Hepatocyte (in vitro differentiated cells): ENCODE results near the gene PMS1. TPM values are rescaled to one million over a fixed set of nuclear protein-coding genes. Genes with fewer than 3 reads are reported as not detected.

Source experiments
- DNase-seq: peaks from one replicate; pipeline ENCODE4 v3.0.0-alpha.2; 2016; ENCODE audit warnings: low spot score
- H2AFZ ChIP-seq: fragments of 200-600 bp; sonication (generic); 2 replicates; pipeline ENCODE4 v1.6.0; 2016; ENCODE audit warnings: antibody characterized with exemption, mild to moderate bottlenecking
- H3K27ac ChIP-seq: fragments of 200-600 bp; sonication (generic); 2 replicates; pipeline ENCODE4 v1.5.1; 2016; ENCODE audit warnings: mild to moderate bottlenecking
- H3K27me3 ChIP-seq: fragments of 200-600 bp; sonication (generic); 2 replicates; pipeline ENCODE4 v1.6.1; 2016
- H3K36me3 ChIP-seq: fragments of 200-600 bp; sonication (generic); replicated peaks from 2 replicates; pipeline ENCODE4 v1.5.1; 2016; ENCODE audit warnings: low read depth; ENCODE audit not compliant: insufficient read depth
- H3K4me1 ChIP-seq: fragments of 200-600 bp; sonication (generic); 2 replicates; pipeline ENCODE4 v1.5.1; 2016; ENCODE audit warnings: mild to moderate bottlenecking, moderate library complexity; ENCODE audit not compliant: insufficient read depth
- H3K4me2 ChIP-seq: fragments of 200-600 bp; sonication (generic); 2 replicates; pipeline ENCODE4 v1.6.0; 2016
- H3K4me3 ChIP-seq: fragments of 200-600 bp; sonication (generic); 2 replicates; pipeline ENCODE4 v1.5.1; 2016; ENCODE audit warnings: mild to moderate bottlenecking
- H3K79me2 ChIP-seq: fragments of 200-600 bp; sonication (generic); 2 replicates; pipeline ENCODE4 v1.6.0; 2017; ENCODE audit warnings: mild to moderate bottlenecking
- H3K9me2 ChIP-seq: fragments of 200-600 bp; sonication (generic); replicated peaks from 2 replicates; pipeline ENCODE4 v1.6.0; 2017; ENCODE audit warnings: mild to moderate bottlenecking; ENCODE audit not compliant: insufficient read depth
- H3K9me3 ChIP-seq: fragments of 200-600 bp; sonication (generic); 2 replicates; pipeline ENCODE4 v1.5.1; 2016; ENCODE audit warnings: low read depth, mild to moderate bottlenecking
- H4K20me1 ChIP-seq: fragments of 200-600 bp; sonication (generic); 2 replicates; pipeline ENCODE4 v1.6.0; 2016; ENCODE audit warnings: mild to moderate bottlenecking; ENCODE audit not compliant: insufficient read depth, poor library complexity, severe bottlenecking
- EZH2 ChIP-seq: fragments of 200-600 bp; sonication (generic); IDR thresholded peaks from 2 replicates; pipeline ENCODE4 v1.6.1; 2016; ENCODE audit warnings: antibody characterized with exemption, mild to moderate bottlenecking, borderline replicate concordance
- EZH2phosphoT487 ChIP-seq: fragments of 200-600 bp; sonication (generic); IDR thresholded peaks from one replicate; pipeline ENCODE4 v1.6.1; 2018; ENCODE audit warnings: antibody characterized with exemption, mild to moderate bottlenecking, low read depth, moderate library complexity; ENCODE audit not compliant: unreplicated experiment, severe bottlenecking
- WGBS: methylation state at CpG from one replicate; pipeline ENCODE4 v1.1.6; 2016; ENCODE audit warnings: low lambda C conversion rate; ENCODE audit errors: missing lambda C conversion rate; 5-methylcytosine and 5-hydroxymethylcytosine counted together
- polyA plus RNA-seq: library from polyadenylated mRNA; unstranded; fragments of >200 nt; fragmentation: Nextera tagmentation; extraction: Ambion mirVana; gene quantifications from 2 replicates; pipeline ENCODE4 v1.2.1, GENCODE V29; 2016
- total RNA-seq: library from RNA; depleted of rRNA; stranded (reverse); fragments of >200 nt; gene quantifications from 2 replicates; pipeline ENCODE4 v1.2.3, GENCODE V29; 2014
- TF ChIP-seq, protein P1 (sequence below): fragments of 200-600 bp; sonication (generic); IDR thresholded peaks from 2 replicates; pipeline ENCODE4 v1.5.1; 2016; ENCODE audit warnings: antibody characterized with exemption, mild to moderate bottlenecking; ENCODE audit not compliant: poor library complexity

Gene PMS1
- total and polyA plus RNA-seq, 2 experiments from 2014 or later, result 13.1 to 14.6 TPM

- H3K36me3 ChIP-seq, result no peaks in the 10 kb centered on the region
These were observed 64.0 kb downstream of the PMS1 start for GRCh38 chr2:189848276-189848675.

DNA sequence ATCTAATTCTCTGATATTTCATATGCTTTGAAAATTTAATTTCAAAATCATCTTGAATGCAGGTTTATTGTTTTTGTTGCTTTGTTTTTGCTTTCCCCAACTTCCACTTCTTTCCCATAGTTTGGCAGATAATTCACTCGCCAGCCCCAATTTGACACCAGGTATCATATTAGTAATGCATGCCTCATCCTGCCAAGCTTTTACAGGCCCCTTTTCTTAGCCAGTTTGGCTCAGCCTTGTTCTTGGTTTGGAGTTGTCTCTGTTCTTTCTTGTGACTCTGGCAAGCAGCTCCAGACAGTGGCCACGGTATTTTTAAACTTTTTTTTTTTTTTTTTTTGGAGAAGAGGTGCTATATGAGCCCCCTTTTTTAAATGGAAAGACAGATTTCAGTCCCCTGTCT is 65.3 kb downstream of the PMS1 start:
- no peaks in the 10 kb centered on the region for H3K36me3 ChIP-seq
- no peaks in the 10 kb centered on the region for H3K4me1 ChIP-seq
- no peaks in the 10 kb centered on the region for H3K9me3 ChIP-seq
- no peaks in the 10 kb centered on the region for H4K20me1 ChIP-seq
- no peaks in the 10 kb centered on the region for H3K27me3 ChIP-seq
- TF ChIP-seq EZH2phosphoT487 (no peak), EZH2 (no peak)
- TF ChIP-seq, protein P1, sequence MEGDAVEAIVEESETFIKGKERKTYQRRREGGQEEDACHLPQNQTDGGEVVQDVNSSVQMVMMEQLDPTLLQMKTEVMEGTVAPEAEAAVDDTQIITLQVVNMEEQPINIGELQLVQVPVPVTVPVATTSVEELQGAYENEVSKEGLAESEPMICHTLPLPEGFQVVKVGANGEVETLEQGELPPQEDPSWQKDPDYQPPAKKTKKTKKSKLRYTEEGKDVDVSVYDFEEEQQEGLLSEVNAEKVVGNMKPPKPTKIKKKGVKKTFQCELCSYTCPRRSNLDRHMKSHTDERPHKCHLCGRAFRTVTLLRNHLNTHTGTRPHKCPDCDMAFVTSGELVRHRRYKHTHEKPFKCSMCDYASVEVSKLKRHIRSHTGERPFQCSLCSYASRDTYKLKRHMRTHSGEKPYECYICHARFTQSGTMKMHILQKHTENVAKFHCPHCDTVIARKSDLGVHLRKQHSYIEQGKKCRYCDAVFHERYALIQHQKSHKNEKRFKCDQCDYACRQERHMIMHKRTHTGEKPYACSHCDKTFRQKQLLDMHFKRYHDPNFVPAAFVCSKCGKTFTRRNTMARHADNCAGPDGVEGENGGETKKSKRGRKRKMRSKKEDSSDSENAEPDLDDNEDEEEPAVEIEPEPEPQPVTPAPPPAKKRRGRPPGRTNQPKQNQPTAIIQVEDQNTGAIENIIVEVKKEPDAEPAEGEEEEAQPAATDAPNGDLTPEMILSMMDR, result no peak
- H3K4me3 ChIP-seq, result no peak overlapping the region
- H3K27ac ChIP-seq, result no peak overlapping the region
- H2AFZ ChIP-seq, result no peak overlapping the region
- H3K79me2 ChIP-seq, result no peaks in the 10 kb centered on the region
- 93% methylated on average over 2 of the region's 2 CpGs for WGBS
- H3K9me2 ChIP-seq, result no peaks in the 10 kb centered on the region
- DNase-seq, result no peak
- no peak overlapping the region for H3K4me2 ChIP-seq

More at GRCh38 chr2:189848276-189848675, 64.0 kb downstream of the PMS1 start:
- Histone ChIP-seq H3K9me3 (no peaks in the 10 kb centered on the region), H3K27ac (no peak overlapping the region), H3K4me3 (no peak overlapping the region), H4K20me1 (no peaks in the 10 kb centered on the region), H2AFZ (no peak overlapping the region), H3K27me3 (no peaks in the 10 kb centered on the region), H3K4me1 (no peaks in the 10 kb centered on the region), H3K79me2 (no peaks in the 10 kb centered on the region), H3K4me2 (no peak overlapping the region), H3K9me2 (no peaks in the 10 kb centered on the region)
- TF ChIP-seq, protein P1, result no peak
- TF ChIP-seq EZH2, result no peak
- no peak for TF ChIP-seq EZH2phosphoT487
- DNase-seq, result no peak
- WGBS, result 93% methylated on average over 2 of the region's 2 CpGs

- Histone ChIP-seq H3K27me3 (no peaks in the 10 kb centered on the region), H3K4me3 (no peak overlapping the region), H3K4me1 (no peaks in the 10 kb centered on the region), H2AFZ (no peak overlapping the region), H3K9me3 (no peaks in the 10 kb centered on the region), H3K27ac (no peak overlapping the region), H4K20me1 (no peaks in the 10 kb centered on the region), H3K36me3 (no peaks in the 10 kb centered on the region), H3K79me2 (no peaks in the 10 kb centered on the region), H3K4me2 (no peak overlapping the region), H3K9me2 (no peaks in the 10 kb centered on the region)
- WGBS, result 33% methylated on average over 1 of the region's 1 CpG
- no peak for DNase-seq
- TF ChIP-seq EZH2phosphoT487, result no peak
- TF ChIP-seq EZH2, result no peak
- TF ChIP-seq, protein P1, result no peak
These were observed 67.0 kb downstream of the PMS1 start for GRCh38 chr2:189851174-189851826.
